Hepatocyte (in vitro differentiated cells): Measurements from ENCODE around the gene WDFY4. TPM values are rescaled to one million over a fixed set of nuclear protein-coding genes. Genes with fewer than 3 reads are reported as not detected.

Source experiments
- DNase-seq: peaks from one replicate; pipeline ENCODE4 v3.0.0-alpha.2; 2016; ENCODE audit warnings: low spot score
- H2AFZ ChIP-seq: fragments of 200-600 bp; sonication (generic); 2 replicates; pipeline ENCODE4 v1.6.0; 2016; ENCODE audit warnings: antibody characterized with exemption, mild to moderate bottlenecking
- H3K27ac ChIP-seq: fragments of 200-600 bp; sonication (generic); 2 replicates; pipeline ENCODE4 v1.5.1; 2016; ENCODE audit warnings: mild to moderate bottlenecking
- H3K27me3 ChIP-seq: fragments of 200-600 bp; sonication (generic); 2 replicates; pipeline ENCODE4 v1.6.1; 2016
- H3K36me3 ChIP-seq: fragments of 200-600 bp; sonication (generic); replicated peaks from 2 replicates; pipeline ENCODE4 v1.5.1; 2016; ENCODE audit warnings: low read depth; ENCODE audit not compliant: insufficient read depth
- H3K4me1 ChIP-seq: fragments of 200-600 bp; sonication (generic); 2 replicates; pipeline ENCODE4 v1.5.1; 2016; ENCODE audit warnings: mild to moderate bottlenecking, moderate library complexity; ENCODE audit not compliant: insufficient read depth
- H3K4me2 ChIP-seq: fragments of 200-600 bp; sonication (generic); 2 replicates; pipeline ENCODE4 v1.6.0; 2016
- H3K4me3 ChIP-seq: fragments of 200-600 bp; sonication (generic); 2 replicates; pipeline ENCODE4 v1.5.1; 2016; ENCODE audit warnings: mild to moderate bottlenecking
- H3K79me2 ChIP-seq: fragments of 200-600 bp; sonication (generic); 2 replicates; pipeline ENCODE4 v1.6.0; 2017; ENCODE audit warnings: mild to moderate bottlenecking
- H3K9me2 ChIP-seq: fragments of 200-600 bp; sonication (generic); replicated peaks from 2 replicates; pipeline ENCODE4 v1.6.0; 2017; ENCODE audit warnings: mild to moderate bottlenecking; ENCODE audit not compliant: insufficient read depth
- H3K9me3 ChIP-seq: fragments of 200-600 bp; sonication (generic); 2 replicates; pipeline ENCODE4 v1.5.1; 2016; ENCODE audit warnings: low read depth, mild to moderate bottlenecking
- H4K20me1 ChIP-seq: fragments of 200-600 bp; sonication (generic); 2 replicates; pipeline ENCODE4 v1.6.0; 2016; ENCODE audit warnings: mild to moderate bottlenecking; ENCODE audit not compliant: insufficient read depth, poor library complexity, severe bottlenecking
- EZH2 ChIP-seq: fragments of 200-600 bp; sonication (generic); IDR thresholded peaks from 2 replicates; pipeline ENCODE4 v1.6.1; 2016; ENCODE audit warnings: antibody characterized with exemption, mild to moderate bottlenecking, borderline replicate concordance
- EZH2phosphoT487 ChIP-seq: fragments of 200-600 bp; sonication (generic); IDR thresholded peaks from one replicate; pipeline ENCODE4 v1.6.1; 2018; ENCODE audit warnings: antibody characterized with exemption, mild to moderate bottlenecking, low read depth, moderate library complexity; ENCODE audit not compliant: unreplicated experiment, severe bottlenecking
- WGBS: methylation state at CpG from one replicate; pipeline ENCODE4 v1.1.6; 2016; ENCODE audit warnings: low lambda C conversion rate; ENCODE audit errors: missing lambda C conversion rate; 5-methylcytosine and 5-hydroxymethylcytosine counted together
- polyA plus RNA-seq: library from polyadenylated mRNA; unstranded; fragments of >200 nt; fragmentation: Nextera tagmentation; extraction: Ambion mirVana; gene quantifications from 2 replicates; pipeline ENCODE4 v1.2.1, GENCODE V29; 2016
- total RNA-seq: library from RNA; depleted of rRNA; stranded (reverse); fragments of >200 nt; gene quantifications from 2 replicates; pipeline ENCODE4 v1.2.3, GENCODE V29; 2014
- TF ChIP-seq, protein P1 (sequence below): fragments of 200-600 bp; sonication (generic); IDR thresholded peaks from 2 replicates; pipeline ENCODE4 v1.5.1; 2016; ENCODE audit warnings: antibody characterized with exemption, mild to moderate bottlenecking; ENCODE audit not compliant: poor library complexity

WDFY4 gene
- total and polyA plus RNA-seq, 2 experiments from 2014 or later: 0.43 to 0.91 TPM

GRCh38 chr10:48883701-48884100 lies 199.0 kb downstream of the WDFY4 start:
- DNase-seq: no peak
- H3K9me3 ChIP-seq: no peaks in the 10 kb centered on the region
- no peaks in the 10 kb centered on the region for H3K9me2 ChIP-seq
- 68% methylated on average over 4 of the region's 4 CpGs for WGBS
- H3K4me2 ChIP-seq: no peak overlapping the region
- H3K4me1 ChIP-seq: no peaks in the 10 kb centered on the region
- H3K27me3 ChIP-seq: no peaks in the 10 kb centered on the region
- H2AFZ ChIP-seq: no peak overlapping the region
- no peak overlapping the region for H3K4me3 ChIP-seq
- H4K20me1 ChIP-seq: no peaks in the 10 kb centered on the region
- no peaks in the 10 kb centered on the region for H3K36me3 ChIP-seq
- H3K79me2 ChIP-seq: no peaks in the 10 kb centered on the region
- no peak for TF ChIP-seq EZH2
- TF ChIP-seq, protein P1, sequence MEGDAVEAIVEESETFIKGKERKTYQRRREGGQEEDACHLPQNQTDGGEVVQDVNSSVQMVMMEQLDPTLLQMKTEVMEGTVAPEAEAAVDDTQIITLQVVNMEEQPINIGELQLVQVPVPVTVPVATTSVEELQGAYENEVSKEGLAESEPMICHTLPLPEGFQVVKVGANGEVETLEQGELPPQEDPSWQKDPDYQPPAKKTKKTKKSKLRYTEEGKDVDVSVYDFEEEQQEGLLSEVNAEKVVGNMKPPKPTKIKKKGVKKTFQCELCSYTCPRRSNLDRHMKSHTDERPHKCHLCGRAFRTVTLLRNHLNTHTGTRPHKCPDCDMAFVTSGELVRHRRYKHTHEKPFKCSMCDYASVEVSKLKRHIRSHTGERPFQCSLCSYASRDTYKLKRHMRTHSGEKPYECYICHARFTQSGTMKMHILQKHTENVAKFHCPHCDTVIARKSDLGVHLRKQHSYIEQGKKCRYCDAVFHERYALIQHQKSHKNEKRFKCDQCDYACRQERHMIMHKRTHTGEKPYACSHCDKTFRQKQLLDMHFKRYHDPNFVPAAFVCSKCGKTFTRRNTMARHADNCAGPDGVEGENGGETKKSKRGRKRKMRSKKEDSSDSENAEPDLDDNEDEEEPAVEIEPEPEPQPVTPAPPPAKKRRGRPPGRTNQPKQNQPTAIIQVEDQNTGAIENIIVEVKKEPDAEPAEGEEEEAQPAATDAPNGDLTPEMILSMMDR: no peak
- no peak for TF ChIP-seq EZH2phosphoT487
- H3K27ac ChIP-seq: no peak overlapping the region

DNA sequence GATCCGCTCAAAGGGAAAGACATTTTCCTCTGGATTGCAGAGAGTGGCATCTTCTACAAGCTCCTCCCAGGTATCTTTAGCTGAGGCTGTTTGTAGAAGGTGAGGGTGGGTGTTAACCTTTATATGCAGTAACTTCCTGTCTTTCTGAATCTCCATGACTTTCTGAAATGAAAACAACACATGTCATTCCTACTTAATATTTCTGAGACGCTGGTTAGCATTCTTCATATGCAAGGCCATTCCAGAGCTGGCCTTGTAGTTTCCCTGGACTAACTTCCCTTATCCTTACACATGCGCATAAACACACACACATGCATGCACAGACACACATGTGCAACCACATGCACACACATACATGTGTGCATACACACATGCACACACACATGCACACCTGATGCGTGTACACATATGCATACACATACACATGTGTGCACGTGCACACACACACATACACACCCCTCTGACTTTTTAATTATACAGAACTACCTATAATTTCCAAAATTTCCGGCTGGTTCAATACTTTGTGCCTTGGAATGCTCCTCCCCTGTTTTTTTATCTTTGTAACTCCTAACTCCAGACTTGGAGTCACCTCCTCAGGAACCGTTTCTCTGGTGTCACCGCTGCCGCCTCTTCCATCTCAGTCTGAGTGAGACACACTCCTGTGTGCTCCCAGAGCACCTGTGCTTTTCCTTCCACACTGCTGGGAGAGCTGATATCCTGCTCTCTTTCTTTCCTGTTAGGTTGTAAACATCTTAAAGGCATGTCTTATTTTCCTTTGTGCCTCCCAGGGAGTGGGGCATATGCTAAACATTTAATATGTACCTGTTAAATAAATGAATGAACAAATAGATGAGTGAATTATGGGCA lies 199.7 kb downstream of the WDFY4 start:
- Histone ChIP-seq H2AFZ (no peak overlapping the region), H3K4me1 (no peaks in the 10 kb centered on the region), H3K27me3 (no peaks in the 10 kb centered on the region), H3K9me3 (no peaks in the 10 kb centered on the region), H3K4me3 (no peak overlapping the region), H3K27ac (no peak overlapping the region), H3K79me2 (no peaks in the 10 kb centered on the region), H3K4me2 (no peak overlapping the region), H3K9me2 (no peaks in the 10 kb centered on the region), H3K36me3 (no peaks in the 10 kb centered on the region), H4K20me1 (no peaks in the 10 kb centered on the region)
- no peak for TF ChIP-seq EZH2phosphoT487
- TF ChIP-seq, protein P1: no peak
- TF ChIP-seq EZH2: no peak
- DNase-seq: no peak
- 88% methylated on average over 9 of the region's 9 CpGs for WGBS

GRCh38 chr10:48885376-48885775 lies 200.7 kb downstream of the WDFY4 start:
- no peaks in the 10 kb centered on the region for H3K4me1 ChIP-seq
- H2AFZ ChIP-seq: no peak overlapping the region
- TF ChIP-seq EZH2phosphoT487: no peak
- TF ChIP-seq EZH2: no peak
- TF ChIP-seq, protein P1: peak; percentile 60
- 35% methylated on average over 2 of the region's 2 CpGs for WGBS
- no peaks in the 10 kb centered on the region for H3K9me3 ChIP-seq
- H4K20me1 ChIP-seq: no peaks in the 10 kb centered on the region
- no peak overlapping the region for H3K4me2 ChIP-seq
- no peaks in the 10 kb centered on the region for H3K36me3 ChIP-seq
- H3K27me3 ChIP-seq: no peaks in the 10 kb centered on the region
- peak; percentile 58 for DNase-seq
- H3K27ac ChIP-seq: no peak overlapping the region
- no peaks in the 10 kb centered on the region for H3K9me2 ChIP-seq
- H3K79me2 ChIP-seq: no peaks in the 10 kb centered on the region
- H3K4me3 ChIP-seq: no peak overlapping the region
